Body of pancreas (tissue), 4 donors: ENCODE data around the gene ACSF2. TPM values are rescaled to one million over a fixed set of nuclear protein-coding genes. Genes with fewer than 3 reads are reported as not detected.

Source experiments
- ATAC-seq: fragments of 150-250 bp; one replicate; pipeline ENCODE4 v1.9.1; 2016
- DNase-seq, 4 donors: peaks; one replicate each; pipeline ENCODE4 v3.0.0-alpha.2; 2019
- H3K27ac ChIP-seq, 4 donors: fragments of 200-600 bp; sonication (generic); 1 replicate in 3 of 4; 2 replicates in 1 of 4; pipeline versions ENCODE4 v1.5.1 to v1.6.1; 2016 to 2019; ENCODE audit warnings: mild to moderate bottlenecking in 1 of 4, mixed read lengths in 1 of 4, moderate library complexity in 1 of 4
- H3K27me3 ChIP-seq, 2 donors: fragments of 200-600 bp; sonication (generic); one replicate each; pipeline ENCODE4 v1.6.0; 2016; ENCODE audit warnings: mild to moderate bottlenecking in 1 of 2
- H3K36me3 ChIP-seq, 2 donors: fragments of 200-600 bp; sonication (generic); replicated peaks in 1 of 2; 2 replicates each; pipeline ENCODE4 v1.5.1; 2016; ENCODE audit warnings: low read depth in 2 of 2; ENCODE audit not compliant: insufficient read depth in 1 of 2
- H3K4me1 ChIP-seq: fragments of 200-600 bp; sonication (generic); one replicate; pipeline ENCODE4 v1.6.0; 2016
- H3K4me3 ChIP-seq, 2 donors: fragments of 200-600 bp; sonication (generic); 1 replicate in 1 of 2; 2 replicates in 1 of 2; pipeline ENCODE4 v1.5.1; 2016 to 2019
- H3K9me3 ChIP-seq, 3 donors: fragments of 200-600 bp; sonication (generic); 1 replicate in 2 of 3; 2 replicates in 1 of 3; pipeline ENCODE4 v1.5.1; 2016
- CTCF ChIP-seq, 7 experiments: fragments of 450-650 bp in 4 of 7; fragments of 200-600 bp in 3 of 7; sonication (generic) in 3 of 7; IDR thresholded peaks; one replicate each; pipeline ENCODE4 v1.5.1; 2016 to 2019; ENCODE audit warnings: antibody characterized with exemption in 7 of 7
- POLR2A ChIP-seq, 3 donors: fragments of 450-650 bp; IDR thresholded peaks; one replicate each; pipeline ENCODE4 v1.6.1; 2016; ENCODE audit warnings: antibody characterized with exemption in 3 of 3, mild to moderate bottlenecking in 2 of 3
- WGBS, 2 donors: methylation state at CpG; one replicate each; pipeline ENCODE4 v1.1.5; 2017; 5-methylcytosine and 5-hydroxymethylcytosine counted together
- intact Hi-C: fragments of 100-400 bp; cut with DNase I; formaldehyde crosslinking; loops from one replicate; pipeline ENCODE4 v1.15.1; 2023
- total RNA-seq, 2 donors: library from RNA; depleted of rRNA; stranded (reverse); fragments of >200 nt; gene quantifications; one replicate each; pipeline ENCODE4 v1.1.0, GENCODE V29; 2016

ACSF2 gene
- total RNA-seq, 2 donors from 2014 or later: 18.7 to 120 TPM

- intact Hi-C loops: no loop called here
- Histone ChIP-seq H3K9me3 (no peaks in the 10 kb centered on the region), H3K27me3 (no peaks in the 10 kb centered on the region), H3K4me1 (peaks cover 44% of the 10 kb centered on the region), H3K27ac (peak overlapping the region in 3 of 4 donors; percentile 62 to 68 (median 67)), H3K36me3 (no peaks in the 10 kb centered on the region), H3K4me3 (peak overlapping the region; percentile 37 to 55)
- peak in 1 of 7 experiments; percentile 5 for TF ChIP-seq CTCF (IDR thresholded peaks at IDR 0.05)
- peak in 1 of 3 donors; percentile 21 for TF ChIP-seq POLR2A (IDR thresholded peaks at IDR 0.05)
- DNase-seq (no peak), ATAC-seq (no peak)
- WGBS, 2 donors: 44 to 78% methylated on average over 20 to 32 of the region's 32 CpGs
Observed at GRCh38 chr17:50508573-50509460, 82.8 kb downstream of the ACSF2 start.

GRCh38 chr17:50511058-50511457, 85.0 kb downstream of the ACSF2 start:
- TF ChIP-seq POLR2A (IDR thresholded peaks at IDR 0.05) (no peak), CTCF (IDR thresholded peaks at IDR 0.05) (no peak)
- Histone ChIP-seq H3K27me3 (no peaks in the 10 kb centered on the region), H3K9me3 (no peaks in the 10 kb centered on the region), H3K27ac (peak overlapping the region in 1 of 4 donors; percentile 50), H3K4me1 (peaks cover 62% of the 10 kb centered on the region), H3K36me3 (no peaks in the 10 kb centered on the region), H3K4me3 (no peak overlapping the region)
- intact Hi-C loops: no loop called here
- ATAC-seq (no peak), DNase-seq (no peak)
- WGBS, 2 donors: 42 to 53% methylated on average over 3 of the region's 3 CpGs

GRCh38 chr17:50513495-50513894, 87.5 kb downstream of the ACSF2 start:
- Histone ChIP-seq H3K4me1 (peaks cover 61% of the 10 kb centered on the region), H3K27ac (no peak overlapping the region), H3K27me3 (no peaks in the 10 kb centered on the region), H3K9me3 (no peaks in the 10 kb centered on the region), H3K4me3 (no peak overlapping the region), H3K36me3 (no peaks in the 10 kb centered on the region)
- TF ChIP-seq CTCF (IDR thresholded peaks at IDR 0.05) (no peak), POLR2A (IDR thresholded peaks at IDR 0.05) (no peak)
- 36 to 39% methylated on average over 4 of the region's 4 CpGs for WGBS, 2 donors
- DNase-seq: no peak
- intact Hi-C loops: no loop called here
- ATAC-seq: peak; percentile 25

- WGBS, 2 donors: 57 to 72% methylated on average over 3 of the region's 3 CpGs
- intact Hi-C loops: no loop called here
- no peak overlapping the region for H3K4me3 ChIP-seq
- ATAC-seq (no peak), DNase-seq (no peak)
- H3K9me3 ChIP-seq: no peaks in the 10 kb centered on the region
- no peaks in the 10 kb centered on the region for H3K27me3 ChIP-seq
- no peaks in the 10 kb centered on the region for H3K36me3 ChIP-seq
- no peak for TF ChIP-seq POLR2A (IDR thresholded peaks at IDR 0.05)
- no peak for TF ChIP-seq CTCF (IDR thresholded peaks at IDR 0.05)
- H3K27ac ChIP-seq: no peak overlapping the region
- peaks cover 63% of the 10 kb centered on the region for H3K4me1 ChIP-seq
Observed at GRCh38 chr17:50514388-50514787, 88.4 kb downstream of the ACSF2 start.
